ENCODE data around the gene MROH7. TPM values are rescaled to one million over a fixed set of nuclear protein-coding genes. Genes with fewer than 3 reads are reported as not detected.

The MROH7 gene
- total RNA-seq, 4 donors from 2014 or later: 0.13 to 4.4 (median 0.60) TPM

DNA sequence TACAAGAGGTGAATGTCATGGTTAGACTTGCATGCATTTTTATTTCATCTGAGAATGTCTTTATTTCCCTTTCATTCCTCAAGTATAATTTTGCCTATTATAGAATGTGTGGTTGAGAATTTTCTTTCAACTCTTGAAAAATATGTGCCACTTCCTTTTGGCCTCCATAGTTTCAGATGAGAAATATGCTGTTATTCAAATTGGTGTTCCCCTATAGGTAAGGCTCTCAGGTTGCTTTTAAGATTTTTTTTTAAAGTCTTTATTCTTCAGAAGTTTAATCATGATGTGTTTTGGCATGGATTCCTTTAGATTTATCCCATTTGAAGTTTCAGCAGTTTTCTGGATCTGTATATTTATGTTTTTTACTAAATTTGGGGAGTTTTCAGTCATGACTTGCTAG lies 2.1 kb downstream of the MROH7 start:
- Histone ChIP-seq H3K27ac (no peak overlapping the region), H3K4me1 (no peaks in the 10 kb centered on the region), H3K36me3 (no peaks in the 10 kb centered on the region), H3K9me3 (peaks cover 0 to 24% (median 8%) of the 10 kb centered on the region in 3 donors), H3K4me3 (no peak overlapping the region), H3K27me3 (no peaks in the 10 kb centered on the region)
- intact Hi-C loops (cut with DNase I): no loop called here
- DNase-seq: no peak
- no peak for TF ChIP-seq POLR2A (IDR thresholded peaks at IDR 0.05)
- TF ChIP-seq, protein P1, sequence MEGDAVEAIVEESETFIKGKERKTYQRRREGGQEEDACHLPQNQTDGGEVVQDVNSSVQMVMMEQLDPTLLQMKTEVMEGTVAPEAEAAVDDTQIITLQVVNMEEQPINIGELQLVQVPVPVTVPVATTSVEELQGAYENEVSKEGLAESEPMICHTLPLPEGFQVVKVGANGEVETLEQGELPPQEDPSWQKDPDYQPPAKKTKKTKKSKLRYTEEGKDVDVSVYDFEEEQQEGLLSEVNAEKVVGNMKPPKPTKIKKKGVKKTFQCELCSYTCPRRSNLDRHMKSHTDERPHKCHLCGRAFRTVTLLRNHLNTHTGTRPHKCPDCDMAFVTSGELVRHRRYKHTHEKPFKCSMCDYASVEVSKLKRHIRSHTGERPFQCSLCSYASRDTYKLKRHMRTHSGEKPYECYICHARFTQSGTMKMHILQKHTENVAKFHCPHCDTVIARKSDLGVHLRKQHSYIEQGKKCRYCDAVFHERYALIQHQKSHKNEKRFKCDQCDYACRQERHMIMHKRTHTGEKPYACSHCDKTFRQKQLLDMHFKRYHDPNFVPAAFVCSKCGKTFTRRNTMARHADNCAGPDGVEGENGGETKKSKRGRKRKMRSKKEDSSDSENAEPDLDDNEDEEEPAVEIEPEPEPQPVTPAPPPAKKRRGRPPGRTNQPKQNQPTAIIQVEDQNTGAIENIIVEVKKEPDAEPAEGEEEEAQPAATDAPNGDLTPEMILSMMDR (IDR thresholded peaks at IDR 0.05): no peak

DNA sequence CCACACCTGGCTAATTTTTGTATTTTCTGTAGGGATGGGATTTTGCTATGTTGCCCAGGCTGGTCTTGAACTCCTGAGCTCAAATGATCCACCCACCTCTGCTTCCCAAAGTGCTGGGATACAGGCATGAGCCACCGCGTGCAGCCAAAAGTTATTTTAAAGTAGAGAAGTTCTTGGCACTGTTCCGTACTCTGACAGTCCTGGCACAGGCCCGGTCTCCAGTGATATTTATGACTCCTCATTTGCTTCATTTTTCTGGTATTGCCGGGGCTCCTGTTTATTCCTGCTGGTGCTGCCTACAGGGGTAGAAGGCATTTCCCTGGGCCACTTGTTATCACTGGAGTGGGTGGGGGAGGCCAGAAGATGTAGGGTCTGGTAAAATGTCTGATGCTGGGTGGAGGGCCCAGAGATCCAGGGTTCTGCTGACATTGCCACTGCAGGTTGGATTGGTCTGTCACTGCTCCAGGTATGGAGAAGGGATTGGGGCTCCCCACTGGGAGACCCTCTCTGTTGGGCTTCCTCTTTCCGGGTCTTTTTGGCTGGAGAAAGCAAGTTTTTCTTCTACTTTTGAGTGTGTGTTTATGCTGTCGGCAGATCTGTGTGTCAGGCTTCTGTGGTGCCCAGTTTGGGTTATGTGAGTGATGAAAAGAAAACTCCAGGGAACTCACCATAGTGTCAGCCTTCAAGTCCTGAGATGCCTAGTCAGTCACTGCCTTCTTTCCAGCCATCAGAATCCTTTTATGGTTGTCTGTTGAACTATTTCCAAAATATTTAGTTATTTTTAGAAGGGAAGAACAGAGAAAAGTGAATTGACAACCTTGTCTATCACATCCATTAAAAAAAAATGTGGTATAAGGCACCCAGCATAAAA lies 4.5 kb downstream of the MROH7 start:
- peaks cover 0 to 24% (median 8%) of the 10 kb centered on the region in 3 donors for H3K9me3 ChIP-seq
- H3K27me3 ChIP-seq: no peaks in the 10 kb centered on the region
- intact Hi-C loops (cut with DNase I): no loop called here
- H3K27ac ChIP-seq: no peak overlapping the region
- no peak overlapping the region for H3K4me3 ChIP-seq
- H3K4me1 ChIP-seq: no peaks in the 10 kb centered on the region
- WGBS, 2 donors: 60 to 66% methylated on average over 7 of the region's 7 CpGs
- DNase-seq: no peak
- no peak for TF ChIP-seq POLR2A (IDR thresholded peaks at IDR 0.05)
- TF ChIP-seq, protein P1 (IDR thresholded peaks at IDR 0.05): no peak
- no peaks in the 10 kb centered on the region for H3K36me3 ChIP-seq

- peaks cover 0 to 8% (median 0%) of the 10 kb centered on the region in 3 donors for H3K9me3 ChIP-seq
- H3K36me3 ChIP-seq: no peaks in the 10 kb centered on the region
- H3K27me3 ChIP-seq: no peaks in the 10 kb centered on the region
- no peak for TF ChIP-seq POLR2A (IDR thresholded peaks at IDR 0.05)
- TF ChIP-seq, protein P1 (IDR thresholded peaks at IDR 0.05): no peak
- WGBS, 2 donors: 79 to 91% methylated on average over 3 to 4 of the region's 5 CpGs
- no peaks in the 10 kb centered on the region for H3K4me1 ChIP-seq
- H3K27ac ChIP-seq: no peak overlapping the region
- intact Hi-C loops (cut with DNase I): no loop called here
- no peak overlapping the region for H3K4me3 ChIP-seq
- no peak for DNase-seq
Measured at GRCh38 chr1:54649130-54649898, 7.7 kb downstream of the MROH7 start.

- no peaks in the 10 kb centered on the region for H3K36me3 ChIP-seq
- H3K27me3 ChIP-seq: no peaks in the 10 kb centered on the region
- H3K4me3 ChIP-seq: no peak overlapping the region
- no peak for DNase-seq
- TF ChIP-seq, protein P1 (IDR thresholded peaks at IDR 0.05): no peak
- no peak for TF ChIP-seq POLR2A (IDR thresholded peaks at IDR 0.05)
- H3K4me1 ChIP-seq: no peaks in the 10 kb centered on the region
- intact Hi-C loops (cut with DNase I): no loop called here
- peaks cover 0 to 2% (median 0%) of the 10 kb centered on the region in 3 donors for H3K9me3 ChIP-seq
- WGBS, 2 donors: 83 to 100% methylated on average over 1 of the region's 1 CpG
- no peak overlapping the region for H3K27ac ChIP-seq
Measured at GRCh38 chr1:54649921-54650320, 8.3 kb downstream of the MROH7 start.

GRCh38 chr1:54650417-54650816 lies 8.8 kb downstream of the MROH7 start:
- Histone ChIP-seq H3K36me3 (no peaks in the 10 kb centered on the region), H3K9me3 (no peaks in the 10 kb centered on the region), H3K4me1 (no peaks in the 10 kb centered on the region), H3K4me3 (no peak overlapping the region), H3K27ac (no peak overlapping the region), H3K27me3 (no peaks in the 10 kb centered on the region)
- DNase-seq: no peak
- no peak for TF ChIP-seq POLR2A (IDR thresholded peaks at IDR 0.05)
- TF ChIP-seq, protein P1 (IDR thresholded peaks at IDR 0.05): no peak
- intact Hi-C loops (cut with DNase I): no loop called here
- WGBS, 2 donors: 72 to 88% methylated on average over 3 of the region's 3 CpGs
